C4-2B (cell line): ENCODE results near the gene CABP2.

Source experiments
- CTCF ChIP-seq: fragments of 450-650 bp; conservative IDR thresholded peaks from 2 replicates; pipeline ENCODE4 v1.5.1; 2017; ENCODE audit warnings: mild to moderate bottlenecking
- ZFX ChIP-seq: fragments of 450-650 bp; IDR thresholded peaks from 2 replicates; pipeline ENCODE4 v1.6.1; 2017

- TF ChIP-seq CTCF: no peak
- TF ChIP-seq ZFX: no peak
These were observed 12.3 kb upstream of the CABP2 start for GRCh38 chr11:67535561-67535960.
